Heart left ventricle (tissue), 16 donors: ENCODE measurements around the gene API5. TPM values are rescaled to one million over a fixed set of nuclear protein-coding genes. Genes with fewer than 3 reads are reported as not detected.
A peak's percentile ranks its signal among the peaks of the same experiment; 100 is the strongest.

Experiments used
- ATAC-seq, 4 donors: fragments of 200-7000 bp; cut with Tn5 transposase; one replicate each; pipeline ENCODE4 v1.9.1; 2020 to 2022; ENCODE audit warnings: moderate library complexity in 4 of 4, mild to moderate bottlenecking in 3 of 4, moderate number of reproducible peaks in 1 of 4
- DNase-seq, 5 donors: peaks; one replicate each; pipeline ENCODE4 v3.0.0-alpha.2; 2020
- H3K27ac ChIP-seq, 12 donors: fragments of 200-600 bp; sonication (generic) in 4 of 12; one replicate each; pipeline versions ENCODE4 v1.5.0 to v1.8.0; 2016 to 2022; ENCODE audit warnings: mild to moderate bottlenecking in 2 of 12
- H3K27me3 ChIP-seq, 9 donors: fragments of 200-600 bp; sonication (generic) in 2 of 9; one replicate each; pipeline versions ENCODE4 v1.5.1 to v1.8.0; 2016 to 2022; ENCODE audit warnings: mild to moderate bottlenecking in 3 of 9
- H3K36me3 ChIP-seq, 9 donors: fragments of 200-600 bp; sonication (generic) in 2 of 9; one replicate each; pipeline versions ENCODE4 v1.5.0 to v1.8.0; 2018 to 2022; ENCODE audit warnings: mild to moderate bottlenecking in 2 of 9
- H3K4me1 ChIP-seq, 12 donors: fragments of 200-600 bp; sonication (generic) in 4 of 12; one replicate each; pipeline versions ENCODE4 v1.5.0 to v1.8.0; 2016 to 2022; ENCODE audit warnings: mild to moderate bottlenecking in 3 of 12
- H3K4me3 ChIP-seq, 12 donors: fragments of 200-600 bp; sonication (generic) in 4 of 12; one replicate each; pipeline versions ENCODE4 v1.5.0 to v1.8.0; 2017 to 2022; ENCODE audit warnings: mild to moderate bottlenecking in 9 of 12, moderate library complexity in 4 of 12
- H3K9me3 ChIP-seq, 12 donors: fragments of 200-600 bp; sonication (generic) in 4 of 12; one replicate each; pipeline versions ENCODE4 v1.5.0 to v1.8.0; 2016 to 2022; ENCODE audit warnings: mild to moderate bottlenecking in 1 of 12
- CTCF ChIP-seq, 12 donors: fragments of 200-600 bp; sonication (generic) in 4 of 12; IDR thresholded peaks; one replicate each; pipeline versions ENCODE4 v1.5.0 to v1.8.0; 2018 to 2022; ENCODE audit warnings: antibody characterized with exemption in 12 of 12, mild to moderate bottlenecking in 5 of 12
- POLR2A ChIP-seq, 2 donors: fragments of 450-650 bp; IDR thresholded peaks; one replicate each; pipeline ENCODE4 v1.6.1; 2017; ENCODE audit warnings: antibody characterized with exemption in 2 of 2, mild to moderate bottlenecking in 2 of 2, moderate library complexity in 2 of 2
- WGBS, 4 donors: extraction: QIAGEN DNeasy Blood & Tissue Kit in 2 of 4; methylation state at CpG; one replicate each; pipeline versions ENCODE4 v1.1.5 to v1.1.7; 2013 to 2018; 5-methylcytosine and 5-hydroxymethylcytosine counted together
- intact Hi-C, 10 donors: fragments of 100-400 bp; cut with DNase I; formaldehyde crosslinking; loops; one replicate each; pipeline versions ENCODE4 v1.11.1 to v1.14.2; 2022
- polyA plus RNA-seq, 2 donors: library from polyadenylated mRNA; stranded (reverse); fragments of 200-250 nt; gene quantifications; one replicate each; pipeline ENCODE4 v1.2.3, GENCODE V29; 2013
- total RNA-seq, 9 donors: library from RNA; depleted of rRNA in 2 of 9; stranded (reverse); fragments of >200 nt in 2 of 9; fragmentation: NEBNext Ultra II Directional in 3 of 9; extraction: Animal tissue kit (Norgen Biotek cat#: 25700) in 3 of 9; gene quantifications; one replicate each; pipeline versions ENCODE4 v1.1.0 to v1.2.4, GENCODE V29; 2016 to 2023
- donor health status: ischemic (EF 13 %, LVEDD 7.1; RV severe dilation, severe dysfunction).
- donor health status: healthy with polysubstance abuse.
- donor health status: DM: no; HTN: yes; CAD: no.
- donor health status: DM: no; HTN: no; CAD: no.
- donor health status: ischemic (EF 25% LVEDD 6.9; RV normal size, moderate dysfunction).
- donor health status: ischemic (EF 25% LVEDD 5.7; RV mildly dilated, moderate dysfunction).
- donor health status: healthy.
- donor health status: DM: yes; HTN: yes; CAD: no.
- donor health status: ischemic (EF 35%, LVEDD 5.7; RV mildly dilated, moderate dysfunction).
- donor health status: nonischemic (EF 11% LVEDD 7.7; RV severe dilation, severe dysfunction).
- donor health status: DM: yes; HTN: yes; CAD: no.
- donor health status: PGD.
- donor health status: ischemic (EF 29% LVEDD 5.4; RV normal size, mild dysfunction).
- donor health status: nonischemic (EF 23%, LVEDD 6.1; RV moderate dilation, normal function).

Gene API5
- total and polyA plus RNA-seq, 11 donors, result 11.4 to 57.9 (median 41.1) TPM

GRCh38 chr11:43392713-43393112 is 80.9 kb downstream of the API5 start:
- Histone ChIP-seq H3K27me3 (no peaks in the 10 kb centered on the region), H3K36me3 (peaks cover 0 to 87% (median 65%) of the 10 kb centered on the region in 9 donors), H3K4me1 (peaks cover 0 to 12% (median 2%) of the 10 kb centered on the region in 12 donors), H3K4me3 (no peak overlapping the region), H3K9me3 (no peaks in the 10 kb centered on the region), H3K27ac (no peak overlapping the region)
- ATAC-seq (no peak), DNase-seq (no peak)
- 92 to 98% (median 97%) methylated on average over 5 of the region's 5 CpGs for WGBS, 4 donors
- TF ChIP-seq CTCF (IDR thresholded peaks at IDR 0.05), result no peak
- no peak for TF ChIP-seq POLR2A (IDR thresholded peaks at IDR 0.05)
- intact Hi-C loops, result loop anchor here in 1 of 10 donors (5.0 kb wide), 1 partner anchor 55 kb away; no protein-coding TSS in a partner anchor

- Histone ChIP-seq H3K4me3 (no peak overlapping the region), H3K27me3 (no peaks in the 10 kb centered on the region), H3K9me3 (no peaks in the 10 kb centered on the region), H3K27ac (no peak overlapping the region), H3K36me3 (peaks cover 0 to 97% (median 77%) of the 10 kb centered on the region in 9 donors), H3K4me1 (peaks cover 0 to 12% (median 2%) of the 10 kb centered on the region in 12 donors)
- ATAC-seq, result peak in 3 of 4 donors; percentile 52 to 74 (median 64)
- peak in 4 of 5 donors; percentile 18 to 54 (median 38) for DNase-seq
- 46 to 57% (median 52%) methylated on average over 2 of the region's 2 CpGs for WGBS, 4 donors
- intact Hi-C loops, result loop anchor here in 1 of 10 donors (5.0 kb wide), 1 partner anchor 57 kb away; no protein-coding TSS in a partner anchor
- TF ChIP-seq POLR2A (IDR thresholded peaks at IDR 0.05) (no peak), CTCF (IDR thresholded peaks at IDR 0.05) (no peak)
These were observed 82.1 kb downstream of the API5 start for GRCh38 chr11:43393765-43394355.

Other genes starting within 250 kb of the API5 start
- 10 to 100 TPM; 20.9 to 43.9 (median 31.8) TPM for gene TTC17, start 46.9 kb downstream of the API5 start, total RNA-seq
- gene TTC17, start 46.9 kb downstream of the API5 start, polyA plus RNA-seq, result 10 to 100 TPM; 22.6 to 26.9 TPM